ENCODE results near the gene GRIN2B. TPM values are rescaled to one million over a fixed set of nuclear protein-coding genes. Genes with fewer than 3 reads are reported as not detected.

GRIN2B gene
- total and polyA plus RNA-seq, 2 donors (not counting 1 experiment from before 2014, with no cell fraction given) = under 0.01 TPM; not detected in 1

- Histone ChIP-seq H3K4me1 (ENCODE audit: control insufficient read depth, extremely low read depth, insufficient read depth, low read length) (no peaks in the 10 kb centered on the region), H3K9ac (ENCODE audit: insufficient read depth, low read length) (no peak overlapping the region), H3K79me2 (ENCODE audit: control insufficient read depth, insufficient read depth, low read length) (no peaks in the 10 kb centered on the region), H2AFZ (ENCODE audit: low read length) (no peak overlapping the region), H4K20me1 (ENCODE audit: control insufficient read depth, extremely low read depth, insufficient read depth, low read length) (no peaks in the 10 kb centered on the region), H3K36me3 (ENCODE audit: control insufficient read depth, insufficient read depth, low read length) (no peaks in the 10 kb centered on the region), H3K4me2 (ENCODE audit: extremely low read depth, insufficient read depth, low read length) (no peak overlapping the region), H3K9me3 (ENCODE audit: control insufficient read depth, insufficient read depth, low read depth, low read length) (no peaks in the 10 kb centered on the region), H3K27ac (ENCODE audit: insufficient read depth, low read length) (no peak overlapping the region), H3K4me3 (replicated peaks in 1 of 4; ENCODE audit: control extremely low read depth in 1 of 4, insufficient read depth in 1 of 4, low read depth in 3 of 4, low read length in 4 of 4) (no peak overlapping the region), H3K27me3 (ENCODE audit: control insufficient read depth, insufficient read depth, low read length) (no peaks in the 10 kb centered on the region)
- TF ChIP-seq CTCF (conservative IDR thresholded peaks at IDR 0.05 in 1 of 2, IDR thresholded peaks at IDR 0.05 in 1 of 2; ENCODE audit: low read depth in 1 of 2, low read length in 2 of 2) = no peak
- no peak for TF ChIP-seq EZH2 (IDR thresholded peaks at IDR 0.05; ENCODE audit: low read length, missing control alignments)
- DNase-seq (ENCODE audit: low read depth in 2 of 2) = no peak
These were observed 29.3 kb downstream of the GRIN2B start for GRCh38 chr12:13952096-13952495.

GRCh38 chr12:13950502-13950901 is 30.9 kb downstream of the GRIN2B start:
- DNase-seq (ENCODE audit: low read depth in 2 of 2) = no peak
- Histone ChIP-seq H3K36me3 (ENCODE audit: control insufficient read depth, insufficient read depth, low read length) (no peaks in the 10 kb centered on the region), H3K27me3 (ENCODE audit: control insufficient read depth, insufficient read depth, low read length) (no peaks in the 10 kb centered on the region), H4K20me1 (ENCODE audit: control insufficient read depth, extremely low read depth, insufficient read depth, low read length) (no peaks in the 10 kb centered on the region), H3K4me2 (ENCODE audit: extremely low read depth, insufficient read depth, low read length) (no peak overlapping the region), H3K27ac (ENCODE audit: insufficient read depth, low read length) (no peak overlapping the region), H3K4me1 (ENCODE audit: control insufficient read depth, extremely low read depth, insufficient read depth, low read length) (no peaks in the 10 kb centered on the region), H3K9me3 (ENCODE audit: control insufficient read depth, insufficient read depth, low read depth, low read length) (no peaks in the 10 kb centered on the region), H3K4me3 (replicated peaks in 1 of 4; ENCODE audit: control extremely low read depth in 1 of 4, insufficient read depth in 1 of 4, low read depth in 3 of 4, low read length in 4 of 4) (no peak overlapping the region), H3K79me2 (ENCODE audit: control insufficient read depth, insufficient read depth, low read length) (no peaks in the 10 kb centered on the region), H2AFZ (ENCODE audit: low read length) (no peak overlapping the region), H3K9ac (ENCODE audit: insufficient read depth, low read length) (no peak overlapping the region)
- TF ChIP-seq CTCF (conservative IDR thresholded peaks at IDR 0.05 in 1 of 2, IDR thresholded peaks at IDR 0.05 in 1 of 2; ENCODE audit: low read depth in 1 of 2, low read length in 2 of 2) = no peak
- TF ChIP-seq EZH2 (IDR thresholded peaks at IDR 0.05; ENCODE audit: low read length, missing control alignments) = no peak

GRCh38 chr12:13948621-13949020 is 32.8 kb downstream of the GRIN2B start:
- Histone ChIP-seq H3K79me2 (ENCODE audit: control insufficient read depth, insufficient read depth, low read length) (no peaks in the 10 kb centered on the region), H2AFZ (ENCODE audit: low read length) (no peak overlapping the region), H3K9me3 (ENCODE audit: control insufficient read depth, insufficient read depth, low read depth, low read length) (no peaks in the 10 kb centered on the region), H3K4me1 (ENCODE audit: control insufficient read depth, extremely low read depth, insufficient read depth, low read length) (no peaks in the 10 kb centered on the region), H4K20me1 (ENCODE audit: control insufficient read depth, extremely low read depth, insufficient read depth, low read length) (no peaks in the 10 kb centered on the region), H3K4me3 (replicated peaks in 1 of 4; ENCODE audit: control extremely low read depth in 1 of 4, insufficient read depth in 1 of 4, low read depth in 3 of 4, low read length in 4 of 4) (no peak overlapping the region), H3K36me3 (ENCODE audit: control insufficient read depth, insufficient read depth, low read length) (no peaks in the 10 kb centered on the region), H3K9ac (ENCODE audit: insufficient read depth, low read length) (no peak overlapping the region), H3K27me3 (ENCODE audit: control insufficient read depth, insufficient read depth, low read length) (no peaks in the 10 kb centered on the region), H3K27ac (ENCODE audit: insufficient read depth, low read length) (no peak overlapping the region), H3K4me2 (ENCODE audit: extremely low read depth, insufficient read depth, low read length) (no peak overlapping the region)
- DNase-seq (ENCODE audit: low read depth in 2 of 2) = no peak
- TF ChIP-seq CTCF (conservative IDR thresholded peaks at IDR 0.05 in 1 of 2, IDR thresholded peaks at IDR 0.05 in 1 of 2; ENCODE audit: low read depth in 1 of 2, low read length in 2 of 2) = no peak
- no peak for TF ChIP-seq EZH2 (IDR thresholded peaks at IDR 0.05; ENCODE audit: low read length, missing control alignments)

Measured in fibroblast of lung (primary cell).